ENCODE data around the gene EGLN1.

Gene EGLN1

GRCh38 chr1:231324660-231325059, 97.4 kb downstream of the EGLN1 start:
- no peak overlapping the region for H3K4me3 ChIP-seq (ENCODE audit: low read depth, low read length)
- TF ChIP-seq, protein P1, sequence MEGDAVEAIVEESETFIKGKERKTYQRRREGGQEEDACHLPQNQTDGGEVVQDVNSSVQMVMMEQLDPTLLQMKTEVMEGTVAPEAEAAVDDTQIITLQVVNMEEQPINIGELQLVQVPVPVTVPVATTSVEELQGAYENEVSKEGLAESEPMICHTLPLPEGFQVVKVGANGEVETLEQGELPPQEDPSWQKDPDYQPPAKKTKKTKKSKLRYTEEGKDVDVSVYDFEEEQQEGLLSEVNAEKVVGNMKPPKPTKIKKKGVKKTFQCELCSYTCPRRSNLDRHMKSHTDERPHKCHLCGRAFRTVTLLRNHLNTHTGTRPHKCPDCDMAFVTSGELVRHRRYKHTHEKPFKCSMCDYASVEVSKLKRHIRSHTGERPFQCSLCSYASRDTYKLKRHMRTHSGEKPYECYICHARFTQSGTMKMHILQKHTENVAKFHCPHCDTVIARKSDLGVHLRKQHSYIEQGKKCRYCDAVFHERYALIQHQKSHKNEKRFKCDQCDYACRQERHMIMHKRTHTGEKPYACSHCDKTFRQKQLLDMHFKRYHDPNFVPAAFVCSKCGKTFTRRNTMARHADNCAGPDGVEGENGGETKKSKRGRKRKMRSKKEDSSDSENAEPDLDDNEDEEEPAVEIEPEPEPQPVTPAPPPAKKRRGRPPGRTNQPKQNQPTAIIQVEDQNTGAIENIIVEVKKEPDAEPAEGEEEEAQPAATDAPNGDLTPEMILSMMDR (IDR thresholded peaks at IDR 0.05; ENCODE audit: low read depth, low read length), result no peak

GRCh38 chr1:231322880-231323530, 99.1 kb downstream of the EGLN1 start:
- TF ChIP-seq, protein P1 (IDR thresholded peaks at IDR 0.05; ENCODE audit: low read depth, low read length), result no peak
- no peak overlapping the region for H3K4me3 ChIP-seq (ENCODE audit: low read depth, low read length)

DNA sequence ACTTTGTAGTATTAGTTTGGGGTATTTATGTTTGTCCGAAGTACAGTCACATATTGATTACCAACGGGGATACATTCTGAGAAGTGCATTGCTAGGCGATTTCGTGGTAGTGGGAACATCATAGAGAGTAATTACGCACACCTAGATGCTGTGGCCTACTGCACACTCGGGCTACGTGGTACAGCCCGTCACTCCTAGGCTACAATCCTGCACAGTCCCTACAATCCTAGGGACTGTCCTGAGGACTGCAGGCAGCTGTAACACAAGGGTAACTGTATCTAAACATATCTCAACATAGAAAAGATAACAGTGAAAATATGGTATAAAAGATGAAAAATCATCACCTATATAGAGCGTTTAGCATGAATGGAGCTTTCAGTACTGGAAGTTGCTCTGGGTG, 103.0 kb downstream of the EGLN1 start:
- H3K4me3 ChIP-seq (ENCODE audit: low read depth, low read length), result no peak overlapping the region
- TF ChIP-seq, protein P1 (IDR thresholded peaks at IDR 0.05; ENCODE audit: low read depth, low read length), result no peak

DNA sequence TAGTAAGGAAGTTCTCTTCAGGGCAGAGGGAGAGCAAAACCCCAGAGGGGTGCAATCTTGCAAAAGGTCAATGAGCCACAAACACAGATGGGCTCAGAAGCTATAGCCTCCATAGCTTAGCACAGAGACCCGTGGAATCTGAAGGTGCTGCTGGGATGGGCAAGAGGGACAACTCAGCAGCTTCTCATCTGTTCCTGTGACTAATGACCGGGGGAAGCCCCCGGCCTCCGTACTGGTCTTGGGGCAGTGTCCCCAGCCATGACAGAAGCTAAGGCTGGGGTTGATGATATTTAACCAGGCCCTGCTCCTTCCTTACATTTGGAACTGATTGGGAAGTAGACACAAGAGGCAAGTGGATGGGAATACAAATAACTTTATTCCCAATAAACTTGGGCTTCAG, 103.5 kb downstream of the EGLN1 start:
- TF ChIP-seq, protein P1 (IDR thresholded peaks at IDR 0.05; ENCODE audit: low read depth, low read length), result no peak
- no peak overlapping the region for H3K4me3 ChIP-seq (ENCODE audit: low read depth, low read length)

GRCh38 chr1:231318015-231318355, 104.1 kb downstream of the EGLN1 start:
- H3K4me3 ChIP-seq (ENCODE audit: low read depth, low read length), result no peak overlapping the region
- TF ChIP-seq, protein P1 (IDR thresholded peaks at IDR 0.05; ENCODE audit: low read depth, low read length), result no peak

DNA sequence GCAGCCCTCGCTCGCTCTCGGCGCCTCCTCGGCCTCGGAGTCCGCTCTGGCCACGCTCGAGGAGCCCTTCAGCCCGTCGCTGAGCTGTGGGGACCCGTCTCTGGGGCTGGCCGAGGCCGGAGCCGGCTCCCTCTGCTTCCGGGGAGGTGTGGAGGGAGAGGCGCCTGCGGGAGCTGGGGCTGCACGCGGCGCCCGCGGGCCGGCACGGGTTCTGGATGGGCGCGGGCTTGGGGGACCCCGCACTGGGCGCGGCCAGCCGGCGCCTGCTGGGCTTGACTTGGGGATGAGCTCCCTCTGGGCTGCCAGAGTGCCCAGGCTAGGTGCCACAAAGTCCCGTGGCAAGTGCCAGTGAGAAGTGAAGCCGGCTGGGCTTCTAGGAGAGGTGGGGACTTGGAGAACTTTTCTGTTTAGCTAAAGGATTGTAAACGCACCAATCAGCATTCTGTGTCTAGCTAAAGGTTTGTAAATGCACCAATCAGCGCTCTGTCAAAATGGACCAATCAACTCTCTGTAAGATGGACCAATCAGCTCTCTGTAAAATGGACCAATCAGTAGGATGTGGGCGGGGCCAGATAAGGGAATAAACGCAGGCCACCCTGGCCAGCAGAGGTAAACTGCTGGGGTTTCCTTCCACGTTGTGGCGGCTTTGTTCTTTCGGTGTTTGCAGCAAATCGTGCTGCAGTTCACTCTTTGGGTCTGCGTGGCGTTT, 104.6 kb downstream of the EGLN1 start:
- no peak overlapping the region for H3K4me3 ChIP-seq (ENCODE audit: low read depth, low read length)
- TF ChIP-seq, protein P1 (IDR thresholded peaks at IDR 0.05; ENCODE audit: low read depth, low read length), result no peak

DNA sequence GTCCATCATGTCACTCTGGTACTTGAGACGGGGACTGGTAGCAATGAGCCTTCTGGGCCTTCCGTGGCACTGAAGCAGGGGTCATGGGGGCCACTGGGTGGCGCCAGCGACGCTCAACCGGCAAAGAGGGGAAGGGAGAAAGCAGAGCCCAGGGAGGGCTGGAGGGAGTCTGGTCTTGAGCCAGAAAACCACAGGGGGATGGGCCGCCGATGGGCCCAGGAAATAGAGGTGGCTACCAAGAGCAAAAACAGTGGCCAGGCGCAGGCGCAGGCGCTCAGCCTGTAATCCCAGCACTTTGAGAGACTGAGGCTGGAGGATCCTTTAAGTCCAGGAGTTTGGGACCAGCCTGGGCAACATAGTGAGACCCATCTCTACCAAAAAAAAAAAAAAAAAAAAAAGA, 106.2 kb downstream of the EGLN1 start:
- H3K4me3 ChIP-seq (ENCODE audit: low read depth, low read length), result no peak overlapping the region
- TF ChIP-seq, protein P1 (IDR thresholded peaks at IDR 0.05; ENCODE audit: low read depth, low read length), result peak; percentile 61
